ENCODE results near the gene TMEM236. TPM values are rescaled to one million over a fixed set of nuclear protein-coding genes. Genes with fewer than 3 reads are reported as not detected.

The TMEM236 gene, protein sequence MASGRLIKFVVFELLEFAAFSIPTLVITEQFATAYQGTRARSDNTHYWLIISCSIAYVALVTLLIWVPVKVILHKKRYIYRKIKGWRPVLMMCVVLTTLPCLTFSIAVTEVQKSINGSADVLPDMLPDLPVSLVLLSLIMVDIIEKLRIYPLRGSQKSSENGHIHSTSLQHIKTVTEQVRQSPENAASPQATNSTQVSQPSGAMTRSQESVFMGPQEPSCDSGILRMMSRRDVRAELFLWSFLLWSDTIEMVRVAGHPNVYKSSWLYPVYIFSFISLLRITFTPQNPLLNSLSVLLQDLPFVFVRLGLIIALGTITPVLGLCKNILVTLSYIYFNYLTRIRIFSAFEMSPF
- total RNA-seq = not detected in 2 replicates

DNA sequence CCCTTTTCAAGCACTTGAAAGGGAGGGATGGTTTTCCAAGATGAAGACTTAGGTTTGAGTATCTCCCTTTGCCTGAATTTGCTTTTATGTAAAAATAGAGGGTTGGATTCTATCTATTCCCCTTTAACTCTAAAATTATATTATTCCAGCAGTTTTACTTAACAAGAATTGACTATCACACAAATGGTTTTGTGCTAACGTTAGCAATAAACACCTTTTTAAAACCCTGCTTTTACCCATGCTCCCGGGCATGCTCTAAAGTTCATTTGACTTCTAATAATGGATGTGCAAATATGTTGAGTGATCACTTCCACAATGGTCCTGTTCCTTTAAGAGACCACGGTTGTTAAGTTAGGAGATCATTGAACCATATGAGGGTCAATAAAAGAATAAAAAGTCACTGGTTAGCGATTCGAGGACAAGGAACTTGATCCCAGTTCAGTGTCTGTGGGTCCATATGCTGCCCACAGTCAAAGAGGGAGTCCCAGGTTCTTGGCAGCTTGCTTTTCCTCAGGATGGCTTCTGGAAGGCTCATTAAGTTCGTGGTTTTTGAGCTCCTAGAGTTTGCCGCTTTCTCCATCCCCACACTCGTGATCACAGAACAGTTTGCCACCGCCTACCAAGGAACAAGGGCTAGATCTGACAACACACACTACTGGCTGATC, at the start of gene TMEM236:
TMEM236 (plus strand) TSS at position 421 of the 665 bp plus-strand sequence; CDS start at position 516, 95 bp downstream.

DNA sequence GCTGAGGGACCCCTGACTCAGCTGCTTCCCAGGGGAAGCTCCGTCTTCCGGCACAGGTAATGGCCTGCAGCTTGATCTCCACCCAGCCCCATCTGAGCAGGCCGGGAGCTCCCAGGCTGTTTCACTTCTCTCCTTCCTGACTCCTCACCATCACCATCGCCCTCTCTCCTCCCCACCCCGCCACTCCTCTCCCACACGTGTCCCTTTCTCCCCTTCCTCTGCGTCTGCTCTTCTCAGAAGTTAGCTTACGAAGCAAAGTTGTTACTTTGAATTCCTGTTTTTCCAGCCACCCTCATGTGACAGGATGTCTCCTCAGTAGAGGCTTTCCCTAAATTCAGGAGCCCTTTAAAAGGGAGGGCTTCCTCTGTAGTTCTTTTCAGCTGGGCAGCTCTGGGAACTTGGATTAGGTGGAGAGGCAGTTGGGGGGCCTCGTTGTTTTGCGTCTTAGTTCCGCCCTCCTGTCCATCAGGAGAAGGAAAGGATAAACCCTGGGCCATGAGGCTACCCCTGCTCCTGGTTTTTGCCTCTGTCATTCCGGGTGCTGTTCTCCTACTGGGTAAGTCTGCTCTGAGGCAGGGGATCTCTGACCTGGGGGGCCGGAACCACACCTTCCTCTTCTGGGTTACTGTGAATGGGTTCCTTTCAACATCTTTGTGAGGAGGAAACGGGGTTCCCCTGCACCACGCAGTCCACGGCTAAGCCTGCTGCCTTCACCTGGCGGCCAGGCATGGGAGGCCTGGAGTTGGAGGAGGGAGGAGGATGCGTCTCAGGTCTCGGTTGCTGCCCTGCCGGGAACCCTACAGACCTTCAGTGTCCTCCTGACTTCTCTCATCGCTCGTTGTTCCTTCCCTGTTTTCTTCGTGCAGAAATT, 57.2 kb downstream of the TMEM236 start, which contains the start of gene MRC1:
MRC1 (plus strand) TSS at position 378 of the 871 bp plus-strand sequence; CDS start at position 496, 118 bp downstream.

Other genes with a start within 250 kb of the TMEM236 start
- 26.9 and 36.3 TPM in 2 replicates for gene HACD1, start 134.8 kb upstream of the TMEM236 start, total RNA-seq
- gene STAM, start 108.0 kb upstream of the TMEM236 start, total RNA-seq = 13.9 and 17.0 TPM in 2 replicates
- gene MRC1, start 57.1 kb downstream of the TMEM236 start, total RNA-seq = not detected in 2 replicates
- not detected in 2 replicates for gene SLC39A12, start 199.7 kb downstream of the TMEM236 start, total RNA-seq